Peyer's patch (tissue), 4 donors: ENCODE results near the gene MAML1.

Source experiments
- POLR2A ChIP-seq, 2 donors: fragments of 450-650 bp; IDR thresholded peaks; one replicate each; pipeline ENCODE4 v1.5.1; 2017; ENCODE audit warnings: antibody characterized with exemption in 2 of 2, mild to moderate bottlenecking in 2 of 2, moderate library complexity in 2 of 2
- TF ChIP-seq, protein P1 (sequence below), 6 experiments: fragments of 450-650 bp in 4 of 6; fragments of 200-600 bp in 2 of 6; sonication (generic) in 1 of 6; IDR thresholded peaks; one replicate each; pipeline ENCODE4 v1.5.1; 2017 to 2019; ENCODE audit warnings: antibody characterized with exemption in 6 of 6, mild to moderate bottlenecking in 3 of 6, moderate library complexity in 1 of 6

GRCh38 chr5:179817470-179817840 is 84.8 kb downstream of the MAML1 start:
- TF ChIP-seq, protein P1, sequence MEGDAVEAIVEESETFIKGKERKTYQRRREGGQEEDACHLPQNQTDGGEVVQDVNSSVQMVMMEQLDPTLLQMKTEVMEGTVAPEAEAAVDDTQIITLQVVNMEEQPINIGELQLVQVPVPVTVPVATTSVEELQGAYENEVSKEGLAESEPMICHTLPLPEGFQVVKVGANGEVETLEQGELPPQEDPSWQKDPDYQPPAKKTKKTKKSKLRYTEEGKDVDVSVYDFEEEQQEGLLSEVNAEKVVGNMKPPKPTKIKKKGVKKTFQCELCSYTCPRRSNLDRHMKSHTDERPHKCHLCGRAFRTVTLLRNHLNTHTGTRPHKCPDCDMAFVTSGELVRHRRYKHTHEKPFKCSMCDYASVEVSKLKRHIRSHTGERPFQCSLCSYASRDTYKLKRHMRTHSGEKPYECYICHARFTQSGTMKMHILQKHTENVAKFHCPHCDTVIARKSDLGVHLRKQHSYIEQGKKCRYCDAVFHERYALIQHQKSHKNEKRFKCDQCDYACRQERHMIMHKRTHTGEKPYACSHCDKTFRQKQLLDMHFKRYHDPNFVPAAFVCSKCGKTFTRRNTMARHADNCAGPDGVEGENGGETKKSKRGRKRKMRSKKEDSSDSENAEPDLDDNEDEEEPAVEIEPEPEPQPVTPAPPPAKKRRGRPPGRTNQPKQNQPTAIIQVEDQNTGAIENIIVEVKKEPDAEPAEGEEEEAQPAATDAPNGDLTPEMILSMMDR (IDR thresholded peaks at IDR 0.05): no peak
- no peak for TF ChIP-seq POLR2A (IDR thresholded peaks at IDR 0.05)
